NT2/D1 (cell line): ENCODE measurements around the gene RINT1.
"Not testable (repeated sequence)": the region's sequence is repeated elsewhere in the genome, so short reads cannot be mapped to it uniquely, and the experiment has no call there.

Source experiments
- YY1 ChIP-seq: IDR thresholded peaks from 2 replicates; pipeline ENCODE4 v1.6.1; 2011; ENCODE audit not compliant: insufficient read length, insufficient read depth
- ZNF274 ChIP-seq: IDR thresholded peaks from 2 replicates; pipeline ENCODE4 v1.6.1; 2011; ENCODE audit warnings: mild to moderate bottlenecking, low read depth, low read length

GRCh38 chr7:105527737-105528136 lies 4.3 kb upstream of the RINT1 start:
- TF ChIP-seq ZNF274, YY1: not testable (repeated sequence)
